Measurements from ENCODE around the gene CCDC97.

Gene CCDC97

GRCh38 chr19:41265395-41266153, 44.4 kb upstream of the CCDC97 start:
- DNase-seq (ENCODE audit: low read depth) = no peak
- in situ Hi-C loops (cut with HindIII; ENCODE audit: low sequenced_read_pairs) = no loop called here
- peak overlapping the region; percentile 86 for H3K4me3 ChIP-seq (ENCODE audit: low read depth, low read length)
- no peak for TF ChIP-seq CTCF (IDR thresholded peaks at IDR 0.05; ENCODE audit: low read depth, low read length, missing control alignments)

- no peak overlapping the region for H3K4me3 ChIP-seq (ENCODE audit: low read depth, low read length)
- TF ChIP-seq CTCF (IDR thresholded peaks at IDR 0.05; ENCODE audit: low read depth, low read length, missing control alignments) = no peak
- DNase-seq (ENCODE audit: low read depth) = no peak
- in situ Hi-C loops (cut with HindIII; ENCODE audit: low sequenced_read_pairs) = no loop called here
Measured at GRCh38 chr19:41269055-41269454, 40.9 kb upstream of the CCDC97 start.

- no peak for DNase-seq (ENCODE audit: low read depth)
- no peak for TF ChIP-seq CTCF (IDR thresholded peaks at IDR 0.05; ENCODE audit: low read depth, low read length, missing control alignments)
- in situ Hi-C loops (cut with HindIII; ENCODE audit: low sequenced_read_pairs) = no loop called here
- no peak overlapping the region for H3K4me3 ChIP-seq (ENCODE audit: low read depth, low read length)
Measured at GRCh38 chr19:41269571-41269970, 40.4 kb upstream of the CCDC97 start.

GRCh38 chr19:41273076-41273475, 36.9 kb upstream of the CCDC97 start:
- TF ChIP-seq CTCF (IDR thresholded peaks at IDR 0.05; ENCODE audit: low read depth, low read length, missing control alignments) = no peak
- in situ Hi-C loops (cut with HindIII; ENCODE audit: low sequenced_read_pairs) = no loop called here
- no peak overlapping the region for H3K4me3 ChIP-seq (ENCODE audit: low read depth, low read length)
- DNase-seq (ENCODE audit: low read depth) = no peak

- in situ Hi-C loops (cut with HindIII; ENCODE audit: low sequenced_read_pairs) = no loop called here
- DNase-seq (ENCODE audit: low read depth) = no peak
- TF ChIP-seq CTCF (IDR thresholded peaks at IDR 0.05; ENCODE audit: low read depth, low read length, missing control alignments) = no peak
- H3K4me3 ChIP-seq (ENCODE audit: low read depth, low read length) = no peak overlapping the region
Measured at GRCh38 chr19:41274802-41275201, 35.2 kb upstream of the CCDC97 start.

DNA sequence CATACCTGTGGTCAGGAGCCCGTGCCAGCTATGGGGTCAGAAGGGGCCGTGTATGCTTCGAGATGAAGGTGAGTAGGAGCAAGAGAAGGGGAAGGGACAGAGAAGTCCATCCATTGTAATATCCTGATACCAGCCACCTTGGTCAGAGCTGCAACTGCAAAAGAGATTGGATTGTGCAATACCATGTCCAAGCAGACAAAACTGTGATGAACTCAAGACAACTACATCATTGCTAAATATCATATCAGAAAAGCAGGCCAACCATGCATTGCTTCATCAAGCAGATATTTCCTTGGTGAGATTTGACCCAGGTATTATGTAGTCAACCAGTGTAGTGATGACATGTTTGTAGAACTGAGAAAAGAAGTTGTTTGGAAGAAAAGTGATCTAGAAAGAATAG, 33.7 kb upstream of the CCDC97 start:
- no peak for TF ChIP-seq CTCF (IDR thresholded peaks at IDR 0.05; ENCODE audit: low read depth, low read length, missing control alignments)
- no peak for DNase-seq (ENCODE audit: low read depth)
- in situ Hi-C loops (cut with HindIII; ENCODE audit: low sequenced_read_pairs) = no loop called here
- H3K4me3 ChIP-seq (ENCODE audit: low read depth, low read length) = no peak overlapping the region

Data from astrocyte of the cerebellum (primary cell).